NT2/D1 (cell line): ENCODE results near the gene FBXL19.

Experiments used
- SUZ12 ChIP-seq: IDR thresholded peaks from 2 replicates; pipeline ENCODE4 v1.6.1; 2011; ENCODE audit not compliant: insufficient read length, insufficient read depth; ENCODE audit errors: extremely low read depth
- YY1 ChIP-seq: IDR thresholded peaks from 2 replicates; pipeline ENCODE4 v1.6.1; 2011; ENCODE audit not compliant: insufficient read length, insufficient read depth
- ZNF274 ChIP-seq: IDR thresholded peaks from 2 replicates; pipeline ENCODE4 v1.6.1; 2011; ENCODE audit warnings: mild to moderate bottlenecking, low read depth, low read length

DNA sequence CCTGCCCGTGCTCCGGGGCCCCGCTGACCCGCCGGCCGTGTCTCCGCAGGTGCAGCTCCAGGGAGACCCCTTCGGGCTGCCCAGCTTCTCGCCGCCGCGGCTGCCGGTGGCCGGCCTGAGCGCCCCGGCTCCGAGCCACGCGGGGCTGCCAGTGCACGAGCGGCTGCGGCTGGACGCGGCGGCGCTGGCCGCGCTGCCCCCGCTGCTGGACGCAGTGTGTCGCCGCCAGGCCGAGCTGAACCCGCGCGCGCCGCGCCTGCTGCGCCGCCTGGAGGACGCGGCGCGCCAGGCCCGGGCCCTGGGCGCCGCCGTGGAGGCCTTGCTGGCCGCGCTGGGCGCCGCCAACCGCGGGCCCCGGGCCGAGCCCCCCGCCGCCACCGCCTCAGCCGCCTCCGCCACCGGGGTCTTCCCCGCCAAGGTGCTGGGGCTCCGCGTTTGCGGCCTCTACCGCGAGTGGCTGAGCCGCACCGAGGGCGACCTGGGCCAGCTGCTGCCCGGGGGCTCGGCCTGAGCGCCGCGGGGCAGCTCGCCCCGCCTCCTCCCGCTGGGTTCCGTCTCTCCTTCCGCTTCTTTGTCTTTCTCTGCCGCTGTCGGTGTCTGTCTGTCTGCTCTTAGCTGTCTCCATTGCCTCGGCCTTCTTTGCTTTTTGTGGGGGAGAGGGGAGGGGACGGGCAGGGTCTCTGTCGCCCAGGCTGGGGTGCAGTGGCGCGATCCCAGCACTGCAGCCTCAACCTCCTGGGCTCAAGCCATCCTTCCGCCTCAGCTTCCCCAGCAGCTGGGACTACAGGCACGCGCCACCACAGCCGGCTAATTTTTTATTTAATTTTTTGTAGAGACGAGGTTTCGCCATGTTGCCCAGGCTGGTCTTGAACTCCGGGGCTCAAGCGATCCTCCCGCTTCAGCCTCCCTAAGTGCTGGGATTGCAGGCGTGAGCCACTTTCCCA is 21.1 kb upstream of the FBXL19 start:
- no peak for TF ChIP-seq ZNF274
- no peak for TF ChIP-seq YY1
- TF ChIP-seq SUZ12, result no peak
